ENCODE data around the gene FOXA1. TPM values are rescaled to one million over a fixed set of nuclear protein-coding genes. Genes with fewer than 3 reads are reported as not detected.

Gene FOXA1
- total RNA-seq, 4 donors from 2014 or later, result 4.8 to 14.4 (median 8.3) TPM

DNA sequence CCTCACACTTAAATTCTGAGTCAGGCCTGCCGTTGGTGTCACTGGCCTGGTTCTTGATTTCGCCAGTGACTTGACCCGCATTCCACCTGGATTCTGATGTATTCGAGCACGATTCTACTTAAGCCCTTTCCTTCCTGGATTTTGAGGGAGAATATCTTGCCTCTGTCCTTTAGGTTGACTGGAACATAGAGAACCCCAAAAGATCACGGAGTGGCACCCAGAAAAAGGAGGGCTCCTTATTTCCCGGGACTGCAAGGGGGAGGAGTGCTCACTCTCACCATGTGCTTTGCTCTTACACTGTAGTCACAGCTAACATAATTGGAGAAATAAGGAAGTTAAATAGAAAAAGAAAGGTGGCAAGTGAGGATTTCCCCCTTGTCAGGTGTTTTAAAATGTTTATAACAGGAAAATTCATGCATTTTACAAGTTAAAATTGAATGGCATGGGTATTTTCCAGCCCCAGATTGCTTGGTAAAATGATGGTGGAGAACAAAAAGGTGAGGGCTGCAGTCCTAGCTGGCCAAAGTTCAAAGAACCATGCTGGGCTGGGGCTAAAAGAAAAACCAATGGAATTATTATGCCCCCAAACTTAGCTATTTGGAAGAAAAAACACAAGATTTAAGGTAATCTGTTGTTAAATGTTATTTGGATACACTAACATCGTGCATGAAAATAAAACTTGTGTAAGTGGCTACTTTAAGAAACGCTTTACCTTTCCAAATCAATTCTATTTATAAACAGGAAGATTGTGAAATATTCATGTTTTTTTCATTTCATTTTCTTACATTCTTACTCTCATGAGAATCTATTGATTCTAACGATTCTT, 8.9 kb downstream of the FOXA1 start:
- no peak overlapping the region for H3K27ac ChIP-seq
- no peaks in the 10 kb centered on the region for H3K36me3 ChIP-seq
- TF ChIP-seq, protein P1, sequence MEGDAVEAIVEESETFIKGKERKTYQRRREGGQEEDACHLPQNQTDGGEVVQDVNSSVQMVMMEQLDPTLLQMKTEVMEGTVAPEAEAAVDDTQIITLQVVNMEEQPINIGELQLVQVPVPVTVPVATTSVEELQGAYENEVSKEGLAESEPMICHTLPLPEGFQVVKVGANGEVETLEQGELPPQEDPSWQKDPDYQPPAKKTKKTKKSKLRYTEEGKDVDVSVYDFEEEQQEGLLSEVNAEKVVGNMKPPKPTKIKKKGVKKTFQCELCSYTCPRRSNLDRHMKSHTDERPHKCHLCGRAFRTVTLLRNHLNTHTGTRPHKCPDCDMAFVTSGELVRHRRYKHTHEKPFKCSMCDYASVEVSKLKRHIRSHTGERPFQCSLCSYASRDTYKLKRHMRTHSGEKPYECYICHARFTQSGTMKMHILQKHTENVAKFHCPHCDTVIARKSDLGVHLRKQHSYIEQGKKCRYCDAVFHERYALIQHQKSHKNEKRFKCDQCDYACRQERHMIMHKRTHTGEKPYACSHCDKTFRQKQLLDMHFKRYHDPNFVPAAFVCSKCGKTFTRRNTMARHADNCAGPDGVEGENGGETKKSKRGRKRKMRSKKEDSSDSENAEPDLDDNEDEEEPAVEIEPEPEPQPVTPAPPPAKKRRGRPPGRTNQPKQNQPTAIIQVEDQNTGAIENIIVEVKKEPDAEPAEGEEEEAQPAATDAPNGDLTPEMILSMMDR (IDR thresholded peaks at IDR 0.05), result no peak
- TF ChIP-seq POLR2AphosphoS5 (IDR thresholded peaks at IDR 0.05), result no peak
- TF ChIP-seq POLR2A (IDR thresholded peaks at IDR 0.05), result no peak
- TF ChIP-seq EP300 (IDR thresholded peaks at IDR 0.05), result no peak
- no peak for DNase-seq (ENCODE audit: low spot score in 2 of 2)
- peaks cover 88% of the 10 kb centered on the region for H3K27me3 ChIP-seq
- no peak overlapping the region for H3K4me3 ChIP-seq
- no peaks in the 10 kb centered on the region for H3K9me3 ChIP-seq
- WGBS, result 16% methylated on average over 10 of the region's 10 CpGs
- H3K4me1 ChIP-seq, result peaks cover 30% of the 10 kb centered on the region

DNA sequence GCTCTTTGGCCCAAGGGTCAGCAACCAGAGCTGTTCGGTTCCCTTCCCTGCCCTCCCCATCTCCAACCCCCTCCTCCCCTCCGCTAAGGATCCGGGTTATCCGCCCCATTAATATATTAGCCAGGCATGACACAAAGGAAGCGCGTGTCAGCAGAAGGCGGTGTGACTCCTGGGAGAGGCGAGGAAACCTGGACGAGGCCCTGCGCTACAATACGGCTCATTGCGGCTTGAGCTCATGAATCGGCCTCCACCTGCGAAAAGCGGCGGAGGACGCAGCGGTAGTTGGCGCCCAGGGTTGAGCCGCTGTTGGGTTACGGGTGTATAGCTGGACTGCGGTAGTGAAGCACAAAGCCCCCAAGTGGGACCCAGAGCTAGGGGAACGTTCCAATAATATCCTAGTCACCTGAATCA, 9.9 kb downstream of the FOXA1 start:
- H3K4me3 ChIP-seq, result peak overlapping the region; percentile 22
- no peaks in the 10 kb centered on the region for H3K9me3 ChIP-seq
- no peaks in the 10 kb centered on the region for H3K36me3 ChIP-seq
- peaks cover 29% of the 10 kb centered on the region for H3K4me1 ChIP-seq
- WGBS, result 5% methylated on average over 16 of the region's 23 CpGs
- no peak overlapping the region for H3K27ac ChIP-seq
- peaks cover 78% of the 10 kb centered on the region for H3K27me3 ChIP-seq
- DNase-seq (ENCODE audit: low spot score in 2 of 2), result no peak
- no peak for TF ChIP-seq EP300 (IDR thresholded peaks at IDR 0.05)
- no peak for TF ChIP-seq POLR2A (IDR thresholded peaks at IDR 0.05)
- TF ChIP-seq POLR2AphosphoS5 (IDR thresholded peaks at IDR 0.05), result no peak
- TF ChIP-seq, protein P1 (IDR thresholded peaks at IDR 0.05), result no peak

DNA sequence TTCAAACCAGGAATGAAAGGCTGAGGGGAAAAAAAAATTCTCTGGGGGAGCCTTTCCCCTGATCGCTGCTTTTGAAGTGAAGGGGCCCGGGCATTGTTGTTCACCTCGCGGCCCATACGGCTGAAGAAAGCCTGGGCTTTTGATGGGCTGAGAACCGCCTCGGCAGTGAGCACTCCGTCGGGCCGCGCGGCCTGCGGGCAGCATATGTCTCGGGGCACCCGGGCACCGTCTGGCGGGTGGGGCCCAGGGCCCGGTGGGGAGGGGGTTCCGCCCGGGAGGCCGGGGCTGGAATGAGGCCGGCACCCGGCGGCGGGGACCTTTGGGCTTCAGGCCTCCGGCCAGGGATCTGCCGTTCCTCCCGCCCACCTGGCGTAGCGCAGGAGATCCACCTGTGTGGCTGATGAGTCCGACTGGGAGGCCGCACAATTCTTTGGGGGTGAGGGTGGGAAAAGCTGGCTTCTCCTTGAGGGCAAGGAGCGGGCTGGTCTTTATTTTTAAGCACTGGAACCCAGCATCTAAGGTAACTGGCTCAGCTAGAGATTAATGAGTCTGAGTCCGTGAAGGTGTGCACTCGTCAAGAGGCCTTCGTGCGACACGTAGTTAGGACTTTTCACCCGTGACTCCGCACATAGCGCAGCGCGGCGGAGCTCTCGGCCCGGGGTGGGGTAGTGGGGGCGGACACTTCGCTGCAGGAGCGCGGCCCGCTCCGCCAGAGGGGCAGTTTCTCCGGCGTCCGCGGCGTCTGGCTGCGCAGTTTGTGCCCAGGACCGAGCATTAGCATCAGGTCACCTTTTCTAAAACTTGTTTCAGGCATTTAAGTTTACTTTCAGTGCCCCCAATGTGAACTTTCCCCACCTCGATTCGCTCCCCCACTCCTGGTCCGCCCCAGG, 10.6 kb downstream of the FOXA1 start:
- H3K4me1 ChIP-seq, result peaks cover 29% of the 10 kb centered on the region
- no peak for DNase-seq (ENCODE audit: low spot score in 2 of 2)
- H3K27me3 ChIP-seq, result peaks cover 71% of the 10 kb centered on the region
- no peaks in the 10 kb centered on the region for H3K9me3 ChIP-seq
- no peaks in the 10 kb centered on the region for H3K36me3 ChIP-seq
- TF ChIP-seq POLR2A (IDR thresholded peaks at IDR 0.05), result no peak
- TF ChIP-seq, protein P1 (IDR thresholded peaks at IDR 0.05), result no peak
- TF ChIP-seq EP300 (IDR thresholded peaks at IDR 0.05), result no peak
- TF ChIP-seq POLR2AphosphoS5 (IDR thresholded peaks at IDR 0.05), result no peak
- H3K27ac ChIP-seq, result no peak overlapping the region
- peak overlapping the region; percentile 22 for H3K4me3 ChIP-seq
- WGBS, result 11% methylated on average over 29 of the region's 62 CpGs

DNA sequence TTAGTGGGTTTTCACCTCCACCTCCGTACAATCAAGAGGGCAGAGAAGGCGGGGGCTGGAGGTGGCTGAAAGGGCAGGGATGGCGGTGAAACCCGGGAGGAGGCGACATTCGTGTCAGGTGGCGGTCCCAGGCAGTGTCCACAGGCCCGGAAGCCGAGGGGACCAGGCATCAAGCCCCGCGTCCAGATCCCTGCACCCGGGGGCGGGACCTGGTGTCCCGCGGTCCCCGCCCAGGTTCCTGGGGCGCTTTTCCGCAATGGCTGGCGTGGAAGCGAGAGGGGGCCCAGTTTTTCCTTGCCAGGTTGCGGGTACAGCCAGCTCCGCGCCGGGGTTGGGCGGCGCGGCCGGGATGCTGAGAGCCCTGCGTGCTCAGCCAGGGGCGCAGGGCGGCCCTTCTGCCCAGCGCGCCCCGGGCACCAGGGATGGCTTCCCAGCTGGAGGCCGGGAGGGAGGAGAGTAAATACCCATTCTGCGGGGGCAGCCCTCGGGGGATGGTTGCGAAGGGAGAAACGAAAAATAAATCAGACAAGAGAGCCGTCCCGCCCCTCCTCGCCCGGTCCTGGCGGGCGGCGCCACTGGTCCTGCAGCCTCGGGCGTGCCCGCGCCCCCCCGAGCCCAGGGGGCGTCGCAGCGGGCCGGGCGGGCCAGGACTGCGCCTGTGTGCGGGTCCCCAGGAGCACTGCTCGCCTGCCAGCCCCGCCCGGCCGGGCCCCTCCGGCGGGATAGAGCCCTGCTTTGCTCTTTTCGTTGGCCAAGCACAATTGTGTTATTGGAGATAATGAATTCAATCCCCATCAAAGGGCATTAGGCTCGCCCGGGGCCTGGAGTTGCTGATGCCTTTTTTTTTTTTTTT, 11.5 kb downstream of the FOXA1 start:
- Histone ChIP-seq H3K4me1 (peaks cover 29% of the 10 kb centered on the region), H3K27me3 (peaks cover 62% of the 10 kb centered on the region), H3K27ac (no peak overlapping the region), H3K9me3 (no peaks in the 10 kb centered on the region), H3K4me3 (peak overlapping the region; percentile 21), H3K36me3 (no peaks in the 10 kb centered on the region)
- TF ChIP-seq POLR2A (IDR thresholded peaks at IDR 0.05) (no peak), POLR2AphosphoS5 (IDR thresholded peaks at IDR 0.05) (no peak), EP300 (IDR thresholded peaks at IDR 0.05) (no peak)
- TF ChIP-seq, protein P1 (IDR thresholded peaks at IDR 0.05), result no peak
- DNase-seq (ENCODE audit: low spot score in 2 of 2), result no peak
- WGBS, result 17% methylated on average over 23 of the region's 67 CpGs
